ENCODE data around the gene XRCC2. TPM values are rescaled to one million over a fixed set of nuclear protein-coding genes. Genes with fewer than 3 reads are reported as not detected.
"Not testable (repeated sequence)": the region's sequence is repeated elsewhere in the genome, so short reads cannot be mapped to it uniquely, and the experiment has no call there.

XRCC2 gene
- total and polyA plus RNA-seq, 2 of the 8 experiments (the other 6 are each of a cell fraction or from before 2014, with no cell fraction given) = 14.6 to 34.0 TPM

- H3K79me1 ChIP-seq (ENCODE audit: low read depth, low read length); POLR2A ChIA-PET (ENCODE audit: partially characterized antibody); H3K23ac ChIP-seq (ENCODE audit: insufficient read length); H2AK5ac ChIP-seq (ENCODE audit: low read depth, low read length); CTCF ChIA-PET (ENCODE audit: partially characterized antibody); H3K27ac ChIP-seq (ENCODE audit: low read depth, low read length); H3K9ac ChIP-seq (replicated peaks in 1 of 4; ENCODE audit: extremely low read depth in 1 of 4, low read depth in 3 of 4, low read length in 3 of 4); H3K36me3 ChIP-seq (ENCODE audit: control insufficient read depth in 2 of 4, insufficient read depth in 4 of 4, low read length in 3 of 4); H3K18ac ChIP-seq (ENCODE audit: extremely low read depth, low read length); H3K79me2 ChIP-seq (ENCODE audit: control insufficient read depth in 1 of 2, insufficient read depth in 2 of 2, low read length in 2 of 2); H2AFZ ChIP-seq (ENCODE audit: low read length); H2BK15ac ChIP-seq (ENCODE audit: low read length); H3K4me1 ChIP-seq (replicated peaks in 1 of 4; ENCODE audit: control insufficient read depth in 3 of 4, insufficient read depth in 4 of 4, low read length in 3 of 4); H4K20me1 ChIP-seq (replicated peaks in 1 of 2; ENCODE audit: control insufficient read depth in 1 of 2, insufficient read depth in 2 of 2, low read length in 2 of 2); H3K23me2 ChIP-seq (ENCODE audit: low read depth, low read length); H3K4me2 ChIP-seq (ENCODE audit: insufficient read depth in 1 of 2, low read depth in 2 of 2, low read length in 2 of 2); H4K91ac ChIP-seq (replicated peaks; ENCODE audit: insufficient read length, low read length); H3K9me3 ChIP-seq (ENCODE audit: insufficient read depth in 2 of 2, low read depth in 1 of 2, low read length in 1 of 2); H2BK5ac ChIP-seq (ENCODE audit: low read depth, low read length); H4K8ac ChIP-seq (ENCODE audit: extremely low read depth, insufficient read depth, low read length); H3K4ac ChIP-seq (replicated peaks; ENCODE audit: insufficient read length, low read depth, low read length); H2BK120ac ChIP-seq (replicated peaks; ENCODE audit: low read depth, low read length); H3K27me3 ChIP-seq (replicated peaks in 1 of 4; ENCODE audit: control insufficient read depth in 3 of 4, extremely low read depth in 1 of 4, insufficient read depth in 3 of 4, low read length in 3 of 4); FAIRE-seq; H3K14ac ChIP-seq (ENCODE audit: insufficient read length); H4K5ac ChIP-seq (ENCODE audit: insufficient read length, low read depth, low read length); H3K4me3 ChIP-seq (ENCODE audit: extremely low read depth in 1 of 4, insufficient read depth in 2 of 4, low read depth in 3 of 4, low read length in 4 of 4); H3K56ac ChIP-seq (replicated peaks; ENCODE audit: insufficient read length, low read depth, low read length); H2BK20ac ChIP-seq (ENCODE audit: low read length); DNase-seq (ENCODE audit: low read depth in 1 of 2, low spot score in 2 of 2); H2BK12ac ChIP-seq (ENCODE audit: low read depth, low read length): not testable (repeated sequence)
These were observed 47.2 kb downstream of the XRCC2 start for GRCh38 chr7:152628772-152629171.

Data from H1 (cell line).